ENCODE measurements around the gene MMP24OS. TPM values are rescaled to one million over a fixed set of nuclear protein-coding genes. Genes with fewer than 3 reads are reported as not detected.

The MMP24OS gene
- total and polyA plus RNA-seq, 2 donors from 2014 or later, result 127 to 248 TPM

DNA sequence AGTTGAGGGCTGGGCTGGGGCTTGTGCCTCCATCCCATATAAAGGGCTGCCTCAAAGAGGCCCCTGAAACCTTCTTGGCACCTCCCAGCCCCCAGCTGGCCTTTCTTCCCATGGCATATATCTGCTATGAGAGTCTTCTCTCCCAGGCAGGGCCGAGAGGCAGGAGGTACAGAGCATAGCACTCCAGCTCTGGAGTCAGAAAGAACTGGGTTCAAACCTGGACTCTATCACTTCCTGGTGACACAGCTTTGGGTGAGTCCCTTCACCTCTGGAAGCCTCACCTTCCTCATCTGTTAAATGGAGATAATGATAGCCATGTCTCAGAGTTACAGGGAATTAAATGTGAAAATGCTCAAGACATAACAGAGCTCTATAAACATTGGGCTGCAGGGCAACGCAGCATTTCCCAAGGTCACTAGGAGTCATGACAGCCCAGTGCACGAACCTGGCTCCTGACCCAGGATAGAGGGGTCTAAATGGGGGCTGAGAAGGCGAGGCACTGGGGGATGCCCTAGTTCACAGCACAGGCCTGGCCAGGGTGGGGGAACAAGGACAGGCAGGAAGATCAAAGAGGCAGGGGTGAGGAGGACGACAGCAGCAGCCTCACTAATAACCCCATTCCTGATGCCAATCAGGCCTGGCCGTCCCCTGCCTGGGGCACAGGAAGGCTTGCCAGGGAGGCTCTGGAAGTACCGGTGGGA, 12.4 kb upstream of the MMP24OS start:
- Histone ChIP-seq H3K36me3 (ENCODE audit: control insufficient read depth in 2 of 3, insufficient read depth in 3 of 3, low read length in 3 of 3) (no peaks in the 10 kb centered on the region), H3K4me1 (ENCODE audit: control insufficient read depth in 2 of 3, insufficient read depth in 2 of 3, low read depth in 1 of 3, low read length in 3 of 3) (peaks cover 0 to 14% (median 14%) of the 10 kb centered on the region in 3 donors), H3K27ac (ENCODE audit: low read depth in 2 of 2, low read length in 2 of 2) (no peak overlapping the region), H3K9ac (ENCODE audit: low read length in 3 of 3) (no peak overlapping the region), H3K9me3 (ENCODE audit: control insufficient read depth in 2 of 3, insufficient read depth in 1 of 3, low read length in 3 of 3) (no peaks in the 10 kb centered on the region), H3K4me3 (ENCODE audit: low read length in 3 of 3) (no peak overlapping the region), H3K27me3 (ENCODE audit: control insufficient read depth, insufficient read depth, low read length) (no peaks in the 10 kb centered on the region)
- no peak for FAIRE-seq
- no peak for DNase-seq
- intact Hi-C loops (cut with DNase I), result no loop called here
- TF ChIP-seq, protein P1, sequence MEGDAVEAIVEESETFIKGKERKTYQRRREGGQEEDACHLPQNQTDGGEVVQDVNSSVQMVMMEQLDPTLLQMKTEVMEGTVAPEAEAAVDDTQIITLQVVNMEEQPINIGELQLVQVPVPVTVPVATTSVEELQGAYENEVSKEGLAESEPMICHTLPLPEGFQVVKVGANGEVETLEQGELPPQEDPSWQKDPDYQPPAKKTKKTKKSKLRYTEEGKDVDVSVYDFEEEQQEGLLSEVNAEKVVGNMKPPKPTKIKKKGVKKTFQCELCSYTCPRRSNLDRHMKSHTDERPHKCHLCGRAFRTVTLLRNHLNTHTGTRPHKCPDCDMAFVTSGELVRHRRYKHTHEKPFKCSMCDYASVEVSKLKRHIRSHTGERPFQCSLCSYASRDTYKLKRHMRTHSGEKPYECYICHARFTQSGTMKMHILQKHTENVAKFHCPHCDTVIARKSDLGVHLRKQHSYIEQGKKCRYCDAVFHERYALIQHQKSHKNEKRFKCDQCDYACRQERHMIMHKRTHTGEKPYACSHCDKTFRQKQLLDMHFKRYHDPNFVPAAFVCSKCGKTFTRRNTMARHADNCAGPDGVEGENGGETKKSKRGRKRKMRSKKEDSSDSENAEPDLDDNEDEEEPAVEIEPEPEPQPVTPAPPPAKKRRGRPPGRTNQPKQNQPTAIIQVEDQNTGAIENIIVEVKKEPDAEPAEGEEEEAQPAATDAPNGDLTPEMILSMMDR (IDR thresholded peaks at IDR 0.05; ENCODE audit: borderline replicate concordance, extremely low read depth, insufficient read depth), result no peak

DNA sequence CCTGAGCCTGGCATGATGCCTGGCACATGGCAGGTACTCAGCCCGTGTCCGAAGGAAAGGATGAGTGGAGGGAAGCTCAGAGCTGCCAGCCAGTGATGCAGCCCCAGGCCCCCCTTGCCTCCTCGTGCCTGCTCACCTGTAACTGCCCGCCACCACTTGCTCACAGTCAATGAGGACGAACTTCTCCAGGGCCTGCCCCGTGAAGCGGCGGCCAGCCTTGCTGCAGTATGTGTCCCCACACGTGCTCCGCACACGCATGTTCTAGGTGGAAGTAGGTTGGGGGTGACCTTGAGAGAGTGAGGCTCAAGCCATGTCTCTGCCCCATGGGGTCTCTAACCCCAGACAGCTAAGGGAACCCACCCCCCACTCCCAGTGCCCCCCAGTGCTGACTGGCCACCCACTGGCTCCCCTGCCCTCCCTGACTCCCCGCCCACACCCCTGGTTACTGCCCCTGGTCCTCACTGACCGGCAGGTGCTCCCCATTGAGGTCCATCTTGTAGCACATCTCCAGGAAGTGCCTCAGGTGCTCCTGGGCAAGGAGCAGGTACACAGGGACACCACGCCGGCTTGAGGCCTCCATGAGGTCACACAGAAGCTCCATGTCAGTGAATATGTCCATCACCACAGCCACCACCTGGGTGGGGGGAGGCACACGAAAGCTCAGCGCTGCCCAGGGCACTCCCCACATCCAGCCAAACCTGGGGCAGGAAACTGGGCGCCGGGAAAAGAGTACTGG, 10.6 kb upstream of the MMP24OS start:
- Histone ChIP-seq H3K27ac (ENCODE audit: low read depth in 2 of 2, low read length in 2 of 2) (no peak overlapping the region), H3K9me3 (ENCODE audit: control insufficient read depth in 2 of 3, insufficient read depth in 1 of 3, low read length in 3 of 3) (no peaks in the 10 kb centered on the region), H3K27me3 (ENCODE audit: control insufficient read depth, insufficient read depth, low read length) (no peaks in the 10 kb centered on the region), H3K9ac (ENCODE audit: low read length in 3 of 3) (no peak overlapping the region), H3K36me3 (ENCODE audit: control insufficient read depth in 2 of 3, insufficient read depth in 3 of 3, low read length in 3 of 3) (no peaks in the 10 kb centered on the region), H3K4me1 (ENCODE audit: control insufficient read depth in 2 of 3, insufficient read depth in 2 of 3, low read depth in 1 of 3, low read length in 3 of 3) (peaks cover 0 to 23% (median 21%) of the 10 kb centered on the region in 3 donors), H3K4me3 (ENCODE audit: low read length in 3 of 3) (no peak overlapping the region)
- FAIRE-seq (no peak), DNase-seq (no peak)
- TF ChIP-seq, protein P1 (IDR thresholded peaks at IDR 0.05; ENCODE audit: borderline replicate concordance, extremely low read depth, insufficient read depth), result no peak
- intact Hi-C loops (cut with DNase I), result no loop called here

DNA sequence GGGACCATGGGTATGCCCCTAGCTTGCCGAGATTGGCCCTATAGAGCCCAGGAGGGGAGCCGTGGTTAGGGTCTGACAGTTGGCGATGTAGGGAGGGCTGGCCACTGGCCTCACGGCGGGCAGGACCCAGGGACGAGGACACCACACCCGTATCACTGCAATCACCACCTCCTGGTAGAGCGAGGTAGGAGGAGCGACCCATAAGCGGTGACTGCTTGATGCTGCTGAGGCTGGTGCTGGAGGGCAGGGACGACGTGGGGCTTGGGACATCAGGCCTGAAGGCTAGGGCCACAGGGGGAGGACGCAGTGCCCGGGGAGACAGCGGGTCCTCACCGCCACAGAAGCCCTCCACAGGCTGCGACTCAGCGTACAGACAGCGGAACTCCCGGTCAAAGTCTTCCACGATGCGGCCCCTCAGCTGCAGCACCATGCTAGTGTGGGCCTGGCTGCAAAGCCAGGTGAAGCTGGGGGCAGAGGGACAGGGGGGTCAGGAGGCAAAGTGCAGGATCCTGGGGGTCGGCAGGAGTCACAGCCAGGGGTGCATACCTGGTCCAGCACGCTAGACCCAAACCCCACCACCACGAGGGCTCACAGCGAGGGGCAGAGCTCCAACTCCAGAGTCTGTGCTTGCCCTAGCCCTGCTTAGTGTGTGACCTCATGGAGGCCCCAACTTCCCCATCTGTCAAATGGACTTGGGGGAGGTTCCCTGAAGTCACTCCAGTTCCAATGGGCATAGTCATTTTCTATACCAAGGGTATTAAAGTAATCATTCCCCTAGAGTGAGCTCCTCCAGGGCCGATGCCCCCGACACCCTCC, 9.8 kb upstream of the MMP24OS start:
- Histone ChIP-seq H3K36me3 (ENCODE audit: control insufficient read depth in 2 of 3, insufficient read depth in 3 of 3, low read length in 3 of 3) (no peaks in the 10 kb centered on the region), H3K27ac (ENCODE audit: low read depth in 2 of 2, low read length in 2 of 2) (no peak overlapping the region), H3K4me1 (ENCODE audit: control insufficient read depth in 2 of 3, insufficient read depth in 2 of 3, low read depth in 1 of 3, low read length in 3 of 3) (peaks cover 0 to 24% (median 24%) of the 10 kb centered on the region in 3 donors), H3K4me3 (ENCODE audit: low read length in 3 of 3) (no peak overlapping the region), H3K9ac (ENCODE audit: low read length in 3 of 3) (no peak overlapping the region), H3K9me3 (ENCODE audit: control insufficient read depth in 2 of 3, insufficient read depth in 1 of 3, low read length in 3 of 3) (no peaks in the 10 kb centered on the region), H3K27me3 (ENCODE audit: control insufficient read depth, insufficient read depth, low read length) (no peaks in the 10 kb centered on the region)
- TF ChIP-seq, protein P1 (IDR thresholded peaks at IDR 0.05; ENCODE audit: borderline replicate concordance, extremely low read depth, insufficient read depth), result no peak
- no peak for FAIRE-seq
- intact Hi-C loops (cut with DNase I), result no loop called here
- DNase-seq, result no peak

Measured in kidney (tissue), 14 donors.